ENCODE results near the gene CNTLN.
"Not testable (repeated sequence)": the region's sequence is repeated elsewhere in the genome, so short reads cannot be mapped to it uniquely, and the experiment has no call there.

The CNTLN gene

GRCh38 chr9:17436854-17437253, 302.0 kb downstream of the CNTLN start:
- H3K27me3 ChIP-seq (ENCODE audit: control insufficient read depth in 2 of 2, insufficient read depth in 2 of 2, low read length in 2 of 2): no peaks in the 10 kb centered on the region
- H3K4me3 ChIP-seq (ENCODE audit: low read length in 2 of 2): no peak overlapping the region
- H3K9me3 ChIP-seq (ENCODE audit: control insufficient read depth in 2 of 2, low read length in 2 of 2): no peaks in the 10 kb centered on the region
- H3K36me3 ChIP-seq (ENCODE audit: control insufficient read depth in 2 of 2, insufficient read depth in 2 of 2, low read length in 2 of 2): no peaks in the 10 kb centered on the region
- H3K9ac ChIP-seq (ENCODE audit: low read depth in 1 of 2, low read length in 2 of 2): no peak overlapping the region
- H3K27ac ChIP-seq (ENCODE audit: low read depth in 2 of 2, low read length in 2 of 2): no peak overlapping the region
- no peaks in the 10 kb centered on the region for H3K4me1 ChIP-seq (ENCODE audit: control insufficient read depth in 2 of 2, insufficient read depth in 2 of 2, low read length in 2 of 2)

- Histone ChIP-seq H3K27me3 (ENCODE audit: control insufficient read depth in 2 of 2, insufficient read depth in 2 of 2, low read length in 2 of 2) (no peaks in the 10 kb centered on the region), H3K4me1 (ENCODE audit: control insufficient read depth in 2 of 2, insufficient read depth in 2 of 2, low read length in 2 of 2) (no peaks in the 10 kb centered on the region), H3K9ac (ENCODE audit: low read depth in 1 of 2, low read length in 2 of 2) (no peak overlapping the region), H3K27ac (ENCODE audit: low read depth in 2 of 2, low read length in 2 of 2) (no peak overlapping the region), H3K9me3 (ENCODE audit: control insufficient read depth in 2 of 2, low read length in 2 of 2) (no peaks in the 10 kb centered on the region), H3K4me3 (ENCODE audit: low read length in 2 of 2) (no peak overlapping the region), H3K36me3 (ENCODE audit: control insufficient read depth in 2 of 2, insufficient read depth in 2 of 2, low read length in 2 of 2) (no peaks in the 10 kb centered on the region)
These were observed 303.0 kb downstream of the CNTLN start for GRCh38 chr9:17437813-17438212.

- not testable (repeated sequence) for H3K36me3 ChIP-seq (ENCODE audit: control insufficient read depth in 2 of 2, insufficient read depth in 2 of 2, low read length in 2 of 2); H3K27me3 ChIP-seq (ENCODE audit: control insufficient read depth in 2 of 2, insufficient read depth in 2 of 2, low read length in 2 of 2); H3K4me1 ChIP-seq (ENCODE audit: control insufficient read depth in 2 of 2, insufficient read depth in 2 of 2, low read length in 2 of 2); H3K4me3 ChIP-seq (ENCODE audit: low read length in 2 of 2); H3K27ac ChIP-seq (ENCODE audit: low read depth in 2 of 2, low read length in 2 of 2); H3K9me3 ChIP-seq (ENCODE audit: control insufficient read depth in 2 of 2, low read length in 2 of 2); H3K9ac ChIP-seq (ENCODE audit: low read depth in 1 of 2, low read length in 2 of 2)
These were observed 310.3 kb downstream of the CNTLN start for GRCh38 chr9:17445126-17445525.

GRCh38 chr9:17453751-17454150, 318.9 kb downstream of the CNTLN start:
- no peaks in the 10 kb centered on the region for H3K4me1 ChIP-seq (ENCODE audit: control insufficient read depth in 2 of 2, insufficient read depth in 2 of 2, low read length in 2 of 2)
- H3K4me3 ChIP-seq (ENCODE audit: low read length in 2 of 2): no peak overlapping the region
- H3K27ac ChIP-seq (ENCODE audit: low read depth in 2 of 2, low read length in 2 of 2): no peak overlapping the region
- H3K9me3 ChIP-seq (ENCODE audit: control insufficient read depth in 2 of 2, low read length in 2 of 2): no peaks in the 10 kb centered on the region
- no peaks in the 10 kb centered on the region for H3K36me3 ChIP-seq (ENCODE audit: control insufficient read depth in 2 of 2, insufficient read depth in 2 of 2, low read length in 2 of 2)
- no peaks in the 10 kb centered on the region for H3K27me3 ChIP-seq (ENCODE audit: control insufficient read depth in 2 of 2, insufficient read depth in 2 of 2, low read length in 2 of 2)
- no peak overlapping the region for H3K9ac ChIP-seq (ENCODE audit: low read depth in 1 of 2, low read length in 2 of 2)

GRCh38 chr9:17462869-17463464, 328.1 kb downstream of the CNTLN start:
- H3K9ac ChIP-seq (ENCODE audit: low read depth in 1 of 2, low read length in 2 of 2): no peak overlapping the region
- no peaks in the 10 kb centered on the region for H3K27me3 ChIP-seq (ENCODE audit: control insufficient read depth in 2 of 2, insufficient read depth in 2 of 2, low read length in 2 of 2)
- no peaks in the 10 kb centered on the region for H3K9me3 ChIP-seq (ENCODE audit: control insufficient read depth in 2 of 2, low read length in 2 of 2)
- no peaks in the 10 kb centered on the region for H3K4me1 ChIP-seq (ENCODE audit: control insufficient read depth in 2 of 2, insufficient read depth in 2 of 2, low read length in 2 of 2)
- no peak overlapping the region for H3K4me3 ChIP-seq (ENCODE audit: low read length in 2 of 2)
- H3K27ac ChIP-seq (ENCODE audit: low read depth in 2 of 2, low read length in 2 of 2): no peak overlapping the region
- peaks cover 0 to 1% of the 10 kb centered on the region in 2 donors for H3K36me3 ChIP-seq (ENCODE audit: control insufficient read depth in 2 of 2, insufficient read depth in 2 of 2, low read length in 2 of 2)

- no peaks in the 10 kb centered on the region for H3K4me1 ChIP-seq (ENCODE audit: control insufficient read depth in 2 of 2, insufficient read depth in 2 of 2, low read length in 2 of 2)
- no peaks in the 10 kb centered on the region for H3K27me3 ChIP-seq (ENCODE audit: control insufficient read depth in 2 of 2, insufficient read depth in 2 of 2, low read length in 2 of 2)
- H3K9ac ChIP-seq (ENCODE audit: low read depth in 1 of 2, low read length in 2 of 2): no peak overlapping the region
- H3K9me3 ChIP-seq (ENCODE audit: control insufficient read depth in 2 of 2, low read length in 2 of 2): no peaks in the 10 kb centered on the region
- H3K27ac ChIP-seq (ENCODE audit: low read depth in 2 of 2, low read length in 2 of 2): no peak overlapping the region
- H3K36me3 ChIP-seq (ENCODE audit: control insufficient read depth in 2 of 2, insufficient read depth in 2 of 2, low read length in 2 of 2): peaks cover 0 to 1% of the 10 kb centered on the region in 2 donors
- H3K4me3 ChIP-seq (ENCODE audit: low read length in 2 of 2): no peak overlapping the region
These were observed 335.4 kb downstream of the CNTLN start for GRCh38 chr9:17470036-17470813.

- peaks cover 0 to 1% of the 10 kb centered on the region in 2 donors for H3K36me3 ChIP-seq (ENCODE audit: control insufficient read depth in 2 of 2, insufficient read depth in 2 of 2, low read length in 2 of 2)
- no peak overlapping the region for H3K9ac ChIP-seq (ENCODE audit: low read depth in 1 of 2, low read length in 2 of 2)
- no peaks in the 10 kb centered on the region for H3K4me1 ChIP-seq (ENCODE audit: control insufficient read depth in 2 of 2, insufficient read depth in 2 of 2, low read length in 2 of 2)
- H3K9me3 ChIP-seq (ENCODE audit: control insufficient read depth in 2 of 2, low read length in 2 of 2): no peaks in the 10 kb centered on the region
- no peak overlapping the region for H3K4me3 ChIP-seq (ENCODE audit: low read length in 2 of 2)
- H3K27ac ChIP-seq (ENCODE audit: low read depth in 2 of 2, low read length in 2 of 2): no peak overlapping the region
- no peaks in the 10 kb centered on the region for H3K27me3 ChIP-seq (ENCODE audit: control insufficient read depth in 2 of 2, insufficient read depth in 2 of 2, low read length in 2 of 2)
These were observed 337.3 kb downstream of the CNTLN start for GRCh38 chr9:17472126-17472525.

- Histone ChIP-seq H3K9ac (ENCODE audit: low read depth in 1 of 2, low read length in 2 of 2) (no peak overlapping the region), H3K4me3 (ENCODE audit: low read length in 2 of 2) (no peak overlapping the region), H3K27ac (ENCODE audit: low read depth in 2 of 2, low read length in 2 of 2) (no peak overlapping the region), H3K27me3 (ENCODE audit: control insufficient read depth in 2 of 2, insufficient read depth in 2 of 2, low read length in 2 of 2) (no peaks in the 10 kb centered on the region), H3K36me3 (ENCODE audit: control insufficient read depth in 2 of 2, insufficient read depth in 2 of 2, low read length in 2 of 2) (no peaks in the 10 kb centered on the region), H3K4me1 (ENCODE audit: control insufficient read depth in 2 of 2, insufficient read depth in 2 of 2, low read length in 2 of 2) (no peaks in the 10 kb centered on the region), H3K9me3 (ENCODE audit: control insufficient read depth in 2 of 2, low read length in 2 of 2) (no peaks in the 10 kb centered on the region)
These were observed 341.6 kb downstream of the CNTLN start for GRCh38 chr9:17476401-17476800.

- H3K36me3 ChIP-seq (ENCODE audit: control insufficient read depth in 2 of 2, insufficient read depth in 2 of 2, low read length in 2 of 2): no peaks in the 10 kb centered on the region
- no peaks in the 10 kb centered on the region for H3K9me3 ChIP-seq (ENCODE audit: control insufficient read depth in 2 of 2, low read length in 2 of 2)
- H3K27ac ChIP-seq (ENCODE audit: low read depth in 2 of 2, low read length in 2 of 2): no peak overlapping the region
- H3K9ac ChIP-seq (ENCODE audit: low read depth in 1 of 2, low read length in 2 of 2): no peak overlapping the region
- no peaks in the 10 kb centered on the region for H3K27me3 ChIP-seq (ENCODE audit: control insufficient read depth in 2 of 2, insufficient read depth in 2 of 2, low read length in 2 of 2)
- no peaks in the 10 kb centered on the region for H3K4me1 ChIP-seq (ENCODE audit: control insufficient read depth in 2 of 2, insufficient read depth in 2 of 2, low read length in 2 of 2)
- no peak overlapping the region for H3K4me3 ChIP-seq (ENCODE audit: low read length in 2 of 2)
These were observed 343.0 kb downstream of the CNTLN start for GRCh38 chr9:17477816-17478215.

GRCh38 chr9:17480966-17481365, 346.1 kb downstream of the CNTLN start:
- Histone ChIP-seq H3K4me1 (ENCODE audit: control insufficient read depth in 2 of 2, insufficient read depth in 2 of 2, low read length in 2 of 2) (no peaks in the 10 kb centered on the region), H3K9me3 (ENCODE audit: control insufficient read depth in 2 of 2, low read length in 2 of 2) (no peaks in the 10 kb centered on the region), H3K36me3 (ENCODE audit: control insufficient read depth in 2 of 2, insufficient read depth in 2 of 2, low read length in 2 of 2) (no peaks in the 10 kb centered on the region), H3K27ac (ENCODE audit: low read depth in 2 of 2, low read length in 2 of 2) (no peak overlapping the region), H3K9ac (ENCODE audit: low read depth in 1 of 2, low read length in 2 of 2) (no peak overlapping the region), H3K4me3 (ENCODE audit: low read length in 2 of 2) (no peak overlapping the region), H3K27me3 (ENCODE audit: control insufficient read depth in 2 of 2, insufficient read depth in 2 of 2, low read length in 2 of 2) (no peaks in the 10 kb centered on the region)
